Measurements from ENCODE around the gene GNE.
"Not testable (repeated sequence)": the region's sequence is repeated elsewhere in the genome, so short reads cannot be mapped to it uniquely, and the experiment has no call there.

The GNE gene

GRCh38 chr9:36258208-36258995, at the start of gene GNE:
GNE (minus strand) TSS chr9:36258448; CDS start chr9:36249355, 9,093 bp downstream.
- DNase-seq = peak; percentile 85 to 91

- DNase-seq = no peak
Measured at GRCh38 chr9:36306471-36307306, 48.4 kb upstream of the GNE start.

- not testable (repeated sequence) for DNase-seq
Measured at GRCh38 chr9:36304366-36304765, 46.1 kb upstream of the GNE start.

GRCh38 chr9:36301227-36301626, 43.0 kb upstream of the GNE start:
- DNase-seq = no peak

- no peak for DNase-seq
Measured at GRCh38 chr9:36298566-36298965, 40.3 kb upstream of the GNE start.

GRCh38 chr9:36297798-36298197, 39.5 kb upstream of the GNE start:
- no peak for DNase-seq

- DNase-seq = not testable (repeated sequence)
Measured at GRCh38 chr9:36294996-36295395, 36.7 kb upstream of the GNE start.

- no peak for DNase-seq
Measured at GRCh38 chr9:36293918-36294317, 35.7 kb upstream of the GNE start.

GRCh38 chr9:36293171-36293570, 34.9 kb upstream of the GNE start:
- no peak for DNase-seq

- DNase-seq = no peak
Measured at GRCh38 chr9:36292641-36293040, 34.4 kb upstream of the GNE start.

GRCh38 chr9:36290996-36291395, 32.7 kb upstream of the GNE start:
- no peak for DNase-seq

- no peak for DNase-seq
Measured at GRCh38 chr9:36289836-36290435, 31.7 kb upstream of the GNE start.

GRCh38 chr9:36288070-36288469, 29.8 kb upstream of the GNE start:
- no peak for DNase-seq

GRCh38 chr9:36286388-36286787, 28.1 kb upstream of the GNE start:
- no peak for DNase-seq

GRCh38 chr9:36284226-36284625, 26.0 kb upstream of the GNE start:
- no peak for DNase-seq

- DNase-seq = no peak
Measured at GRCh38 chr9:36282275-36282674, 24.0 kb upstream of the GNE start.

GRCh38 chr9:36280989-36281388, 22.7 kb upstream of the GNE start:
- DNase-seq = no peak

- no peak for DNase-seq
Measured at GRCh38 chr9:36278243-36278642, 20.0 kb upstream of the GNE start.

- DNase-seq = no peak
Measured at GRCh38 chr9:36276781-36277181, 18.5 kb upstream of the GNE start.

GRCh38 chr9:36276254-36276653, 18.0 kb upstream of the GNE start:
- no peak for DNase-seq

GRCh38 chr9:36275060-36275459, 16.8 kb upstream of the GNE start:
- no peak for DNase-seq

GRCh38 chr9:36273354-36273753, 15.1 kb upstream of the GNE start:
- DNase-seq = not testable (repeated sequence)

GRCh38 chr9:36268007-36268427, 9.8 kb upstream of the GNE start:
- no peak for DNase-seq

GRCh38 chr9:36264896-36265295, 6.6 kb upstream of the GNE start:
- no peak for DNase-seq
